ENCODE measurements around the gene XPNPEP2.

Gene XPNPEP2

DNA sequence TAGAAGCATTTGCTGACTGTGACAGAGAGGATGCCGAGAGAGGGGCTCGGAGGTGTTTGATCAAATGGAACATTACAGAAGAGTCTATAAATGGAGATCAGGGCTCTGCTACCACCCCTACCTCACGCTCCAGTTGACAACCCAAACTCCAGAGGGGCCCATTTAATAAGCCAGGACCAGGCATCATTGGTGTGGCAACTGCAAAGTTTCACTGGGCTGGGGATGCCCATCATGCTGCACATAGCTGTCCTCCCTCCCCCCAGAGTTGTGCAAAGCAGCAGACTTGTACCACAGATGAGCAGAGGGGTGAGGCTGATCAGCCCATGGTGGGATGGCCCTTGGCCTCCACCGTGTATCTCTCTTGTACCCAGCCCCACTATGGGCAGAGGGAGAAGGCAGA is 38.2 kb upstream of the XPNPEP2 start:
- no peak overlapping the region for H3K27ac ChIP-seq (ENCODE audit: low read depth, low read length, severe bottlenecking)
- no peaks in the 10 kb centered on the region for H3K9me3 ChIP-seq (ENCODE audit: control insufficient read depth, low read length)
- WGBS, 2 experiments (ENCODE audit: insufficient coverage in 2 of 2), result no CpG with 5 or more reads among the region's 4 CpGs
- H3K4me3 ChIP-seq (ENCODE audit: extremely low read depth, insufficient read depth, low read length, poor library complexity, severe bottlenecking), result no peak overlapping the region
- H3K4me1 ChIP-seq (ENCODE audit: control insufficient read depth, insufficient read depth, low read length, poor library complexity, severe bottlenecking), result no peaks in the 10 kb centered on the region
- H3K36me3 ChIP-seq (ENCODE audit: control insufficient read depth, insufficient read depth, low read length), result no peaks in the 10 kb centered on the region

DNA sequence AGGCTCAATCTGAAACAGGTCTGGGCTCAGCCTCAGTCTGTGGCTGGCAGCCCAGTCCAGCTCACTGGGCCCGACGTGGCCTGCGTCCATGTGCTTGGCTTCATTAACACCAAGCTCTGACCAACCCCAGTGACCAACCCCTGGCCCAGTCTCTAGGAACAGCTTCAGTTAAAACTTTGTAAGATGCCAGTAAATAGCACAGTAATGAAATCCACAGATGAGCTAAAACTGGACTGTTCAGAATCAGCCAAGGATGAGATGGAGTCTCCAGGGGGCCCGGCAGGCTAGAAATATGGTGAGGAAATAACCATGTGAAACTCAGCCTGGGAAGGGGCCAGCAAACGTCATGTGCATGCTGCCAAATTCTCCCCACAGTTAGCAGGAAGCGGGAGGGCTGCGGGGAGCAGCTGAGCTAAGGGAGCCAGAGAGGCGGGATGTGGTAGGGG is 37.1 kb upstream of the XPNPEP2 start:
- no peak overlapping the region for H3K27ac ChIP-seq (ENCODE audit: low read depth, low read length, severe bottlenecking)
- no peaks in the 10 kb centered on the region for H3K4me1 ChIP-seq (ENCODE audit: control insufficient read depth, insufficient read depth, low read length, poor library complexity, severe bottlenecking)
- H3K36me3 ChIP-seq (ENCODE audit: control insufficient read depth, insufficient read depth, low read length), result no peaks in the 10 kb centered on the region
- 89% methylated on average over 6 of the region's 8 CpGs; no CpG with 5 or more reads in 1 of the 2 experiments for WGBS, 2 experiments (ENCODE audit: insufficient coverage in 2 of 2)
- no peaks in the 10 kb centered on the region for H3K9me3 ChIP-seq (ENCODE audit: control insufficient read depth, low read length)
- H3K4me3 ChIP-seq (ENCODE audit: extremely low read depth, insufficient read depth, low read length, poor library complexity, severe bottlenecking), result no peak overlapping the region

DNA sequence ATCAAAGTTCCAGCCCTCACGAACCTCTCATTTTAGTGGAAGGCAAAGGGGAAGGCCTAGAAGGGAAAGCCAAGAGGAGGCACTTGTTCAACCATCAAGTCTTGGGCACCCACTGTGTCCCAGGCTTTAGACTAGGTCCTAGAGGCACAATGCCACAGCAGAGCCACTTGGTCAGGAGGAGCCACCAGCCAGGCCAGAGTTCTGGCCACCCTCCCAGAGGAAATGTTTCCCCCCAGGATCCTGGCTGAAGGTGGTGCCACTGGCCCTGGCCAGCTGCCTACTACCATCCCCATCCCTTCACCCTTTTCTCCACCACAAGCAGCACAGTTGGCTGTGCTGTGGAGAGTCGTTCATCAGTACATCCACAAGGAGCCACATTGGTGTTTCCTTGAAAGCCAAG is 34.3 kb upstream of the XPNPEP2 start:
- Histone ChIP-seq H3K4me3 (ENCODE audit: extremely low read depth, insufficient read depth, low read length, poor library complexity, severe bottlenecking) (no peak overlapping the region), H3K9me3 (ENCODE audit: control insufficient read depth, low read length) (no peaks in the 10 kb centered on the region), H3K4me1 (ENCODE audit: control insufficient read depth, insufficient read depth, low read length, poor library complexity, severe bottlenecking) (no peaks in the 10 kb centered on the region), H3K36me3 (ENCODE audit: control insufficient read depth, insufficient read depth, low read length) (no peaks in the 10 kb centered on the region), H3K27ac (ENCODE audit: low read depth, low read length, severe bottlenecking) (no peak overlapping the region)
- 90% methylated on average over 2 of the region's 2 CpGs; no CpG with 5 or more reads in 1 of the 2 experiments for WGBS, 2 experiments (ENCODE audit: insufficient coverage in 2 of 2)

DNA sequence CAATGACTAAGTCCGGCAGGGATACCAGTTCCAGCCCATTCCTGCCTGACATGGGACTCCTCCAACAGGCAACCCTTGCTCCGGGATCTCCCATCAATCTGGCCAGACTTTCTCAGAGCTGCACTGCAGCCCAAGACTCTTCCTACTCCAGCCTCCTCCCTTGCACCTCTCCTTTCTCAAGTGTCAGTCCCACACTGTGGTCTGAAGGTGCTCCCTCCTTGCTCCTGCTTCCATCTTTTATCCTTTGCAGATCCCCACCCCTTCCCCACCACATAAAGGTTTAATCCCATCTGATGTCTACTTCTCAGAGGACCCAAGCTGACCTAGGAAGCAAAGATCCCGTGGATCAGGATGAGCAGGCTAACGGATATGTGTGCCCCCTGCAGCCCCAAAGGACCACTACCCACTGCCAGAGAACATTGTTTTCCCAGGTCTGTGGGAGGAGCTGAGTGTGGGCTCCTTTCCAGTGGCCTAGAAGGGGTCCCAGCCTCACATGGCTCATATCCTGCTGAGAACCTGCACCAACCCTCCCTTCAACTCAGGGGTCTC is 33.3 kb upstream of the XPNPEP2 start:
- Histone ChIP-seq H3K9me3 (ENCODE audit: control insufficient read depth, low read length) (no peaks in the 10 kb centered on the region), H3K27ac (ENCODE audit: low read depth, low read length, severe bottlenecking) (no peak overlapping the region), H3K36me3 (ENCODE audit: control insufficient read depth, insufficient read depth, low read length) (no peaks in the 10 kb centered on the region), H3K4me3 (ENCODE audit: extremely low read depth, insufficient read depth, low read length, poor library complexity, severe bottlenecking) (no peak overlapping the region), H3K4me1 (ENCODE audit: control insufficient read depth, insufficient read depth, low read length, poor library complexity, severe bottlenecking) (no peaks in the 10 kb centered on the region)
- WGBS, 2 experiments (ENCODE audit: insufficient coverage in 2 of 2), result 83 to 93% methylated on average over 1 to 4 of the region's 4 CpGs

DNA sequence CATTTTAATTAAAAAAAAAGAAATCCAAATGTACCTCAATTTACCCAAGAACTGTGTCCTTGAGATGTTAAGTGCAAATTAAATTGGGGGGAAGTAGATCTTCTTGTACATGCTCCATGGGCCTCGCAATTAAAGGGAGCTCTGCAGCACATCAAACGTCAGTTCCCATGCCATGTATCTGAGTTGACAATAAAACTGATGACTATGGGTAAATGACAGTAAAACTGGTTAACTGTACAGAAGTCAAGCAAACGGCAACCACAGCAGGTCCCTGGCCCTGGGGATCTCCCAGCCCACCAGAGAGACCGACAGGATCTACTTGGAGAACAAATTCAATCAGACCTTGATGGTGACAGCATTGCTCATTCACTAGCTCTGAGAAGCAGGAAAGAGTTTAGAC is 32.8 kb upstream of the XPNPEP2 start:
- no peak overlapping the region for H3K27ac ChIP-seq (ENCODE audit: low read depth, low read length, severe bottlenecking)
- WGBS, 2 experiments (ENCODE audit: insufficient coverage in 2 of 2), result 40 to 100% methylated on average over 1 to 3 of the region's 4 CpGs
- H3K4me3 ChIP-seq (ENCODE audit: extremely low read depth, insufficient read depth, low read length, poor library complexity, severe bottlenecking), result no peak overlapping the region
- H3K9me3 ChIP-seq (ENCODE audit: control insufficient read depth, low read length), result no peaks in the 10 kb centered on the region
- no peaks in the 10 kb centered on the region for H3K4me1 ChIP-seq (ENCODE audit: control insufficient read depth, insufficient read depth, low read length, poor library complexity, severe bottlenecking)
- no peaks in the 10 kb centered on the region for H3K36me3 ChIP-seq (ENCODE audit: control insufficient read depth, insufficient read depth, low read length)

DNA sequence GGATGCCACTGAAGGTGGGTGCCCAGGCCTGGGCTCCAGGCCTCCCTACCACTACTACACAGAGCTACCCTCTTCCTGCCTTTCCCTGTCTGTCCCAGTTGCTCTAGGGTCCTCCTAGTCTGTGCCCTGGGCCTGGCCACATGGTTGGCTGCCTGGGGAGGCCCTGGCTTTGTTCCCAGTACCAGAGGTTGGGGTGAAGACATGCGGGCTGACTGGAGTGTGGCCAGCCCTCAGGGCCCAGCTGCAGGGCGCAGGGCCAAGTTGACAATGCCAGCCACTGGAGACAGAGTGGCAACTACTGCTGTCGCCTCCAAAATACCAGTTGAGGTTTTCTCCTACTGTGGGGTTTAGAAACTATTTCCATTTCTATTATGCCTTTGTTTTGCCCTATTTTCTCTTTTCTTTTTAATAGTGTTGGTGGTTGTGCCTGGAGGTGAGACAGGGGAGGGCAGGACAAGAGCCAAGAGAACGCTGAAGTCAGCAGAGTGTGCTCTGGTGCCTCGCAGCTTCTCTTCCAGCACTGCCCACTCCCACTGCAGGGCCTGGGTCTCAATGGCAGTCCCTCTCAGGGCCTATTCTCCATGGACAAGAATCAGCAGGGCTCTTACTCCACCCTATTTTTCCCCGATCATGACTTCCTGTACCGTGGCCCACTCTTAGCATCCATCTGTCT is 32.2 kb upstream of the XPNPEP2 start:
- no peak overlapping the region for H3K27ac ChIP-seq (ENCODE audit: low read depth, low read length, severe bottlenecking)
- no peak overlapping the region for H3K4me3 ChIP-seq (ENCODE audit: extremely low read depth, insufficient read depth, low read length, poor library complexity, severe bottlenecking)
- H3K36me3 ChIP-seq (ENCODE audit: control insufficient read depth, insufficient read depth, low read length), result no peaks in the 10 kb centered on the region
- H3K9me3 ChIP-seq (ENCODE audit: control insufficient read depth, low read length), result no peaks in the 10 kb centered on the region
- WGBS, 2 experiments (ENCODE audit: insufficient coverage in 2 of 2), result 95 to 100% methylated on average over 3 of the region's 7 CpGs
- no peaks in the 10 kb centered on the region for H3K4me1 ChIP-seq (ENCODE audit: control insufficient read depth, insufficient read depth, low read length, poor library complexity, severe bottlenecking)

DNA sequence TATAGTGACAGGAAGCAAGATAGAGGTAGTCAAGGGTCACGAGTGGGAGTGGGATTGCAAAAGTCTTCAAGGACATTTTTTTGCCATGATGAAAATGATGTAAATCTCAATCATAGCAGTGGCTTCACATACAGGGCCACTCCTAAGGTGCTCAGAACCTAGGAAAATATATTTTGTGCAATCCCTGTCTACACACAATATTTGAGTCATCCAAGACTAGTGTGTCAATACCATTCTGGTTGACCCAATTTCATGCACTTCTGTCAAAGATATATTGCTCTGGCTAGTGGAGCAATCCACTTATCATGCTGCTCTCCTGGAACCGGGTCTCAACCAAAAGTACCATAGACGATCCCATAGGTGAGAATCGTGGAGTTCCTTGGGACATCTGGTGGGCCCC is 24.2 kb upstream of the XPNPEP2 start:
- Histone ChIP-seq H3K4me1 (ENCODE audit: control insufficient read depth, insufficient read depth, low read length, poor library complexity, severe bottlenecking) (peaks cover 9% of the 10 kb centered on the region), H3K9me3 (ENCODE audit: control insufficient read depth, low read length) (no peaks in the 10 kb centered on the region), H3K4me3 (ENCODE audit: extremely low read depth, insufficient read depth, low read length, poor library complexity, severe bottlenecking) (no peak overlapping the region), H3K36me3 (ENCODE audit: control insufficient read depth, insufficient read depth, low read length) (no peaks in the 10 kb centered on the region), H3K27ac (ENCODE audit: low read depth, low read length, severe bottlenecking) (no peak overlapping the region)
- WGBS, 2 experiments (ENCODE audit: insufficient coverage in 2 of 2), result no CpG with 5 or more reads among the region's 4 CpGs

DNA sequence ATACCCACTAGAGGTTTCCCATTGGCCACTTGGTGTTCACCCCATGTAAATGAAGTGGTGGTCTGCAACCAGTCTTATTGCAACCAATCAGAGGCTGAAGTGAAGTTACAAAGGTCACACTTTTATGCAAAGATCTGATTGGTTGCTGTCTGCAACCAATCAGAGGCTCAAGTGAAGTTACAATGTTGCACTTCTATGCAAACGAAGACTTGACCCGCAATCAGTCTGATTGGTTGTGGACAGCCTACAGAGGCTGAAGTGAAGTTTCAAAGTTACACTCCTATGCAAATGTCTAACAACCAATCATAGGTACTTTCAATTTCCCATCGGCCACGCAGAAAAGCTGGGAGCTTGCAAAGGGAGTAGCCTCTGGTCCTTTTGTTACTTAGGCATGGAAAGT is 22.3 kb upstream of the XPNPEP2 start:
- Histone ChIP-seq H3K4me3 (ENCODE audit: extremely low read depth, insufficient read depth, low read length, poor library complexity, severe bottlenecking) (no peak overlapping the region), H3K27ac (ENCODE audit: low read depth, low read length, severe bottlenecking) (no peak overlapping the region), H3K36me3 (ENCODE audit: control insufficient read depth, insufficient read depth, low read length) (no peaks in the 10 kb centered on the region), H3K9me3 (ENCODE audit: control insufficient read depth, low read length) (no peaks in the 10 kb centered on the region), H3K4me1 (ENCODE audit: control insufficient read depth, insufficient read depth, low read length, poor library complexity, severe bottlenecking) (peaks cover 12% of the 10 kb centered on the region)
- WGBS, 2 experiments (ENCODE audit: insufficient coverage in 2 of 2), result no CpG with 5 or more reads among the region's 4 CpGs

DNA sequence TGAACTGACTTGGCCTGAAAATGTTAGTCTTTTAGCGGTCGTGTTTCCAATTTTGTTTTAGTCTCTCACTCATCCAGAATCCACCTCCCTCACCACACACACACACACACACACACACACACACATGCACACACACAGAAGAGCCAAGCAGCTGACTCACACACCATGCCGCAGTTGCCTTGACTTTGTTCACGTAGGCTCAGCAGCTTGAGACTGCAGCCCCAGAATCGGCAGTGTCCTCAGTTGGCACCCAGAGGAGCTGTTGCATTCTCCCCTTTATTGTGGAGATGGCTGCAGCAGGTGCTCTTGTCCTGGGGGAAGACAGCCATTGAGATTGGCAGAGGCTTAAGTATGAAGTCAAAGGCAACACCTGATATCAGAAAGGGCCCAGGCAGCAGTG is 20.9 kb upstream of the XPNPEP2 start:
- no peaks in the 10 kb centered on the region for H3K9me3 ChIP-seq (ENCODE audit: control insufficient read depth, low read length)
- H3K36me3 ChIP-seq (ENCODE audit: control insufficient read depth, insufficient read depth, low read length), result no peaks in the 10 kb centered on the region
- H3K27ac ChIP-seq (ENCODE audit: low read depth, low read length, severe bottlenecking), result no peak overlapping the region
- WGBS, 2 experiments (ENCODE audit: insufficient coverage in 2 of 2), result 57% methylated on average over 2 of the region's 5 CpGs; no CpG with 5 or more reads in 1 of the 2 experiments
- H3K4me1 ChIP-seq (ENCODE audit: control insufficient read depth, insufficient read depth, low read length, poor library complexity, severe bottlenecking), result peaks cover 12% of the 10 kb centered on the region
- no peak overlapping the region for H3K4me3 ChIP-seq (ENCODE audit: extremely low read depth, insufficient read depth, low read length, poor library complexity, severe bottlenecking)

DNA sequence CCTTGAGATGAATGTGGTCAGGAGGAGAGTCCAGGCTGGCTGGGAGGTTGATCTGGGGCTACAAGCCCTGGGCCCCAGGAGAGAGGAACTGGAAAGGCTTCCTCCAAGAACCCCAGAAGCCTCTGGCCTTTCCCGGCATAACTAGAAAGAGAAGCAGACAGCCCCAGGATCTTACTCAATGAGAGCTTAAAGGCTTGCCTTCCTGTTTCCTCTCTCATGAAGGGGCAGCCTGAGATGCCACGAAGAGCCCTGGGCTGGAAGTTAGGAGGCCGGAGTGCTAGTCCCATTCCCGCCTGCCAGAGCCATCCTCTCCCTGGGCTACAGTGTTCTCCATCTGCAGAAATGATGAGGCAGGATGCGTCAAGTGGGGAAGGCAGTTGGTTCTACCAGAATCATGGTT is 20.1 kb upstream of the XPNPEP2 start:
- H3K4me3 ChIP-seq (ENCODE audit: extremely low read depth, insufficient read depth, low read length, poor library complexity, severe bottlenecking), result no peak overlapping the region
- no peaks in the 10 kb centered on the region for H3K9me3 ChIP-seq (ENCODE audit: control insufficient read depth, low read length)
- peaks cover 12% of the 10 kb centered on the region for H3K4me1 ChIP-seq (ENCODE audit: control insufficient read depth, insufficient read depth, low read length, poor library complexity, severe bottlenecking)
- no peak overlapping the region for H3K27ac ChIP-seq (ENCODE audit: low read depth, low read length, severe bottlenecking)
- 80% methylated on average over 2 of the region's 5 CpGs; no CpG with 5 or more reads in 1 of the 2 experiments for WGBS, 2 experiments (ENCODE audit: insufficient coverage in 2 of 2)
- no peaks in the 10 kb centered on the region for H3K36me3 ChIP-seq (ENCODE audit: control insufficient read depth, insufficient read depth, low read length)

DNA sequence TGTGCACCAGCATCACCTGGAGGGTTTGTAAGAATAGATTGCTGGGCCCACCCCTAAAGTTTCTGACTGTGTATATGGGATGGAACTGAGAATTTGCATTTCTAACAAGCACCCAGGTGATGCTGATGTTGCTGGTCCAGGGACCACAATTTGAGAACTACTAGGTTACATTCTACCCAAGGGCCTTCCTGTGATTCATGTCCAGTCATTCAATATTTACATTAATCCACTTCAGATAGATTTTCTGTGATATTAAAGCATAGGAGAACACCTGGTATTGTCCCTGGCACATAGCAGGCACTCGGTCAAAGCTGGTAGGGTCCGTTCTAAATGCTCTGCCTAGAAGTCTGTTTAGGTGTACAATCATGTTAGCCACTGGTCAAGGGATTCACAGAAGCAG is 19.5 kb upstream of the XPNPEP2 start:
- WGBS, 2 experiments (ENCODE audit: insufficient coverage in 2 of 2), result no CpG with 5 or more reads among the region's 2 CpGs
- H3K4me1 ChIP-seq (ENCODE audit: control insufficient read depth, insufficient read depth, low read length, poor library complexity, severe bottlenecking), result peaks cover 12% of the 10 kb centered on the region
- H3K36me3 ChIP-seq (ENCODE audit: control insufficient read depth, insufficient read depth, low read length), result no peaks in the 10 kb centered on the region

More for the DNA sequence above, 19.5 kb upstream of the XPNPEP2 start:
- Histone ChIP-seq H3K27ac (ENCODE audit: low read depth, low read length, severe bottlenecking) (no peak overlapping the region), H3K4me3 (ENCODE audit: extremely low read depth, insufficient read depth, low read length, poor library complexity, severe bottlenecking) (no peak overlapping the region), H3K9me3 (ENCODE audit: control insufficient read depth, low read length) (no peaks in the 10 kb centered on the region)
